Neural progenitor cell (in vitro differentiated cells): ENCODE measurements around the gene HEATR5B. TPM values are rescaled to one million over a fixed set of nuclear protein-coding genes. Genes with fewer than 3 reads are reported as not detected.
"Not testable (repeated sequence)": the region's sequence is repeated elsewhere in the genome, so short reads cannot be mapped to it uniquely, and the experiment has no call there.

ENCODE experiments used
- DNase-seq: peaks from one replicate; pipeline ENCODE4 v3.0.0-alpha.2; 2016; ENCODE audit warnings: low spot score
- H2AFZ ChIP-seq: fragments of 200-600 bp; sonication (generic); replicated peaks from 2 replicates; pipeline ENCODE4 v1.6.1; 2016; ENCODE audit warnings: antibody characterized with exemption
- H3F3A ChIP-seq: fragments of 200-600 bp; sonication (generic); 2 replicates; pipeline ENCODE4 v1.6.1; 2016; ENCODE audit warnings: antibody characterized with exemption, low read depth
- H3K27ac ChIP-seq: fragments of 200-600 bp; sonication (generic); 2 replicates; pipeline ENCODE4 v1.5.1; 2016; ENCODE audit warnings: mild to moderate bottlenecking
- H3K27me3 ChIP-seq: fragments of 200-600 bp; sonication (generic); 2 replicates; pipeline ENCODE4 v1.6.1; 2016; ENCODE audit warnings: mild to moderate bottlenecking, moderate library complexity
- H3K36me3 ChIP-seq: fragments of 200-600 bp; sonication (generic); 2 replicates; pipeline ENCODE4 v1.5.1; 2016
- H3K4me1 ChIP-seq: fragments of 200-600 bp; sonication (generic); 2 replicates; pipeline ENCODE4 v1.6.1; 2016; ENCODE audit warnings: mixed run types
- H3K4me2 ChIP-seq: fragments of 200-600 bp; sonication (generic); 2 replicates; pipeline ENCODE4 v1.6.1; 2016
- H3K4me3 ChIP-seq: fragments of 200-600 bp; sonication (generic); 2 replicates; pipeline ENCODE4 v1.5.1; 2016
- H3K79me2 ChIP-seq: fragments of 200-600 bp; sonication (generic); 2 replicates; pipeline ENCODE4 v1.6.1; 2016; ENCODE audit warnings: low read depth
- H3K9ac ChIP-seq: fragments of 200-600 bp; sonication (generic); 2 replicates; pipeline ENCODE4 v1.6.1; 2016
- H3K9me3 ChIP-seq: fragments of 200-600 bp; sonication (generic); 2 replicates; pipeline ENCODE4 v1.5.1; 2016; ENCODE audit warnings: low read depth
- H4K20me1 ChIP-seq: fragments of 200-600 bp; sonication (generic); 2 replicates; pipeline ENCODE4 v1.6.1; 2016; ENCODE audit warnings: low read depth
- H3K27ac Mint-ChIP-seq: 3 replicates; pipeline ENCODE4 v1.8.0; 2021; ENCODE audit warnings: mixed read lengths
- H3K27me3 Mint-ChIP-seq: 2 replicates; pipeline ENCODE4 v1.8.0; 2022; ENCODE audit warnings: low read depth, mild to moderate bottlenecking, inconsistent platforms, moderate library complexity, mixed read lengths; ENCODE audit not compliant: insufficient read depth
- H3K36me3 Mint-ChIP-seq: 3 replicates; pipeline ENCODE4 v1.8.0; 2021; ENCODE audit warnings: mixed read lengths
- H3K4me1 Mint-ChIP-seq: 3 replicates; pipeline ENCODE4 v1.8.0; 2021; ENCODE audit warnings: mixed read lengths
- H3K4me3 Mint-ChIP-seq: 3 replicates; pipeline ENCODE4 v1.8.0; 2021; ENCODE audit warnings: mild to moderate bottlenecking, moderate library complexity, mixed read lengths
- H3K9me3 Mint-ChIP-seq: 3 replicates; pipeline ENCODE4 v1.8.0; 2020; ENCODE audit warnings: mixed read lengths
- EZH2 ChIP-seq: fragments of 200-600 bp; sonication (generic); IDR thresholded peaks from 2 replicates; pipeline ENCODE4 v1.6.1; 2017; ENCODE audit warnings: antibody characterized with exemption, mild to moderate bottlenecking, moderate library complexity
- EZH2phosphoT487 ChIP-seq: fragments of 200-600 bp; sonication (generic); IDR thresholded peaks from 2 replicates; pipeline ENCODE4 v1.6.1; 2017; ENCODE audit warnings: antibody characterized with exemption
- total RNA-seq: library from RNA; depleted of rRNA; stranded (reverse); fragments of >200 nt; gene quantifications from 2 replicates; pipeline ENCODE4 v1.2.3, GENCODE V29; 2015; ENCODE audit warnings: low replicate concordance
- TF ChIP-seq, protein P1 (sequence below): fragments of 200-600 bp; sonication (generic); IDR thresholded peaks from 2 replicates; pipeline ENCODE4 v1.5.1; 2017; ENCODE audit warnings: antibody characterized with exemption, mild to moderate bottlenecking

The HEATR5B gene
- total RNA-seq, 1 donor from 2014 or later, result 23.7 TPM

DNA sequence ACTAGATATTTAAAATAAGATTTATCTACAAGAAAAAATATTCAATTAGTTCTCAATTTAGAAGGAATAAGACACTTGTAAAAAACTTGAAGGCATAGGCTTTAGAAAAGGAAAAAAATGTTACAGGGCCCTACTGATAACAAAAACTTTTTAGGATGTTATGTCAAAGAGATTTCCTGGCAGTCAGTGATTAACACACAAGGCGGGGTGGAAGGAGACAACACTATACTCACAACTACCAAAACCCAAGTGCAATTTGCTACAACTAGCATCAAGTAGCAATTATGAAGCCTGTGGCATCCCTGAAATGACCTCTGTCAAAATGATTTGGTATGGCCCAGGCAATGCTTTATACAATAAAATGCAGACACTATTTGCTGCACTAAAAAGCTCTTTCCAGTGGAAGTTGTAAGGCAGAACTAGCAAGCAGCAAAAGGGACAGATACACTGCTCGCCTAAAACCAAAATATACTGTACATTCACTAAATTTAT is 133.1 kb downstream of the HEATR5B start:
- no peaks in the 10 kb centered on the region for H3F3A ChIP-seq
- no peak overlapping the region for H3K27ac ChIP-seq
- H3K9me3 ChIP-seq, result no peaks in the 10 kb centered on the region
- Mint-ChIP-seq H3K27me3 (no peaks in the 10 kb centered on the region), H3K4me3 (no peak overlapping the region), H3K27ac (no peak overlapping the region), H3K9me3 (no peaks in the 10 kb centered on the region), H3K4me1 (peaks cover 16% of the 10 kb centered on the region), H3K36me3 (peaks cover 2% of the 10 kb centered on the region)
- no peaks in the 10 kb centered on the region for H3K27me3 ChIP-seq
- no peak overlapping the region for H3K4me2 ChIP-seq
- no peaks in the 10 kb centered on the region for H3K36me3 ChIP-seq
- H3K4me1 ChIP-seq, result no peaks in the 10 kb centered on the region
- no peak overlapping the region for H3K9ac ChIP-seq
- no peak overlapping the region for H3K4me3 ChIP-seq
- peaks cover 10% of the 10 kb centered on the region for H4K20me1 ChIP-seq
- H2AFZ ChIP-seq, result no peak overlapping the region
- TF ChIP-seq, protein P1, sequence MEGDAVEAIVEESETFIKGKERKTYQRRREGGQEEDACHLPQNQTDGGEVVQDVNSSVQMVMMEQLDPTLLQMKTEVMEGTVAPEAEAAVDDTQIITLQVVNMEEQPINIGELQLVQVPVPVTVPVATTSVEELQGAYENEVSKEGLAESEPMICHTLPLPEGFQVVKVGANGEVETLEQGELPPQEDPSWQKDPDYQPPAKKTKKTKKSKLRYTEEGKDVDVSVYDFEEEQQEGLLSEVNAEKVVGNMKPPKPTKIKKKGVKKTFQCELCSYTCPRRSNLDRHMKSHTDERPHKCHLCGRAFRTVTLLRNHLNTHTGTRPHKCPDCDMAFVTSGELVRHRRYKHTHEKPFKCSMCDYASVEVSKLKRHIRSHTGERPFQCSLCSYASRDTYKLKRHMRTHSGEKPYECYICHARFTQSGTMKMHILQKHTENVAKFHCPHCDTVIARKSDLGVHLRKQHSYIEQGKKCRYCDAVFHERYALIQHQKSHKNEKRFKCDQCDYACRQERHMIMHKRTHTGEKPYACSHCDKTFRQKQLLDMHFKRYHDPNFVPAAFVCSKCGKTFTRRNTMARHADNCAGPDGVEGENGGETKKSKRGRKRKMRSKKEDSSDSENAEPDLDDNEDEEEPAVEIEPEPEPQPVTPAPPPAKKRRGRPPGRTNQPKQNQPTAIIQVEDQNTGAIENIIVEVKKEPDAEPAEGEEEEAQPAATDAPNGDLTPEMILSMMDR, result no peak
- no peak for TF ChIP-seq EZH2
- DNase-seq, result no peak
- peaks cover 53% of the 10 kb centered on the region for H3K79me2 ChIP-seq

DNA sequence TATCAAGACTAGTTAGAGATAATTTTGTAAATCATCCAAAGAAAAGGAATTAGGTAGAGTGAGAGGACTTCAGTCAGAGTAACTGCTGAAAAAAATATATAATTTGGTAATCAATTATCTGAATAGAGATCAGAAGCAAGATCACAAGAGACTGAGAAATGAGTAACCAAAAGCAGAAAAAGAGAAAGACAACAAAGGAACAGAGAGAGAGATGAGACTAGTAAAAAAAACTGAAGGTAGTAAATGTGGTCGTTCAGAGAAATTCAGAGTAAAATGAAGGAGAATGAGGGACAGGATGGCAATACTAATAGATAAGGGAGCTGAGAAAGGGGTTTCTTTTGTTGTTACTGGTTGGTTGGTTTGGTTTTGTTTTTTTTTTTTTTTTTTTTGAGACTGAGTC is 134.3 kb downstream of the HEATR5B start:
- Histone ChIP-seq H3K4me2 (no peak overlapping the region), H3F3A (no peaks in the 10 kb centered on the region), H2AFZ (no peak overlapping the region), H3K4me1 (no peaks in the 10 kb centered on the region), H3K4me3 (no peak overlapping the region), H3K9ac (no peak overlapping the region), H3K9me3 (no peaks in the 10 kb centered on the region), H3K36me3 (no peaks in the 10 kb centered on the region), H3K79me2 (peaks cover 45% of the 10 kb centered on the region), H3K27me3 (no peaks in the 10 kb centered on the region), H4K20me1 (peaks cover 10% of the 10 kb centered on the region), H3K27ac (no peak overlapping the region)
- H3K36me3 Mint-ChIP-seq, result peaks cover under 1% of the 10 kb centered on the region
- no peak overlapping the region for H3K4me3 Mint-ChIP-seq
- H3K9me3 Mint-ChIP-seq, result no peaks in the 10 kb centered on the region
- H3K27me3 Mint-ChIP-seq, result no peaks in the 10 kb centered on the region
- TF ChIP-seq EZH2, result no peak
- TF ChIP-seq EZH2phosphoT487, result no peak
- TF ChIP-seq, protein P1, result no peak
- no peak for DNase-seq
- H3K27ac Mint-ChIP-seq, result no peak overlapping the region
- peaks cover 16% of the 10 kb centered on the region for H3K4me1 Mint-ChIP-seq

DNA sequence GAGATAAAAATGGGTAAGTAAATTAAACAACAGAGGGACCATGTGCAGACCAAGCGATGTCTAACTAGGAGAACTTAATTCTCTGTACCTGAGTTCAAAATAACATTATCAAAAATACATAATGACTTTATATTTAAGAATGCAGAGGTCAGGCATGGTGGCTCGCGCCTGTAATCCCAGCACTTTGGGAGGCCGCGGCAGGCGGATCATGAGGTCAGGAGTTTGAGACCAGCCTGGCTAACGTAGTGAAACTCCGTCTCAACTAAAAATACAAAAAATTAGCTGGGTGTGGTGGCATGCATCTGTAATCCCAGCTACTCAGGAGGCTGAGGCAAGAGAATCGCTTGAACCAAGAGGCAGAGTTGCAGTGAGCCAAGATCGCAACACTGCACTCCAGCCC is 138.9 kb downstream of the HEATR5B start:
- not testable (repeated sequence) for H3K9me3 ChIP-seq, H3K4me1 Mint-ChIP-seq, H3F3A ChIP-seq, H3K4me3 ChIP-seq, H4K20me1 ChIP-seq, H3K4me2 ChIP-seq, H3K9me3 Mint-ChIP-seq, H3K36me3 Mint-ChIP-seq, H3K27ac Mint-ChIP-seq, H3K27ac ChIP-seq, H3K9ac ChIP-seq, H3K27me3 Mint-ChIP-seq, H3K36me3 ChIP-seq, H3K4me3 Mint-ChIP-seq, H2AFZ ChIP-seq, DNase-seq, H3K4me1 ChIP-seq, H3K27me3 ChIP-seq
- H3K79me2 ChIP-seq, result peaks cover 36% of the 10 kb centered on the region

DNA sequence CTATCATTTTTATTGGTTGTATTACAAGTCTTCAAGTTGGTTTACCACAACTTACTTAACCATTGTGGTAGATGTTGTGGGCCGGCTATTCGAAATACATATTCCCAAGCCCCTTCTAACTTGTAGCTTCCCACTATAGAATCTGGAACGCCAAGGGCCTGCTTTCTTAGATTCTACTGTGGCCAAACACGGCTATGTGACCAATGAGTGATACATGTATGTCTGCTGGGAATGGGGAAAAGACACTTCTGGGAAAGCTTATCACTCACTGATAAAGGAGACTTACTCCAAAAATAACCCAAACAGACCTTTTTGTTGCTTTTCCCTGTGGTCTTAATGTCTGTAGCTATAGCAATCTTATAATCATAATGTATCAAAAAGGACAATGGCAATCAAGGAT is 142.3 kb downstream of the HEATR5B start:
- no peak for TF ChIP-seq EZH2phosphoT487
- TF ChIP-seq, protein P1, result no peak
- TF ChIP-seq EZH2, result no peak
- no peak overlapping the region for H3K4me2 ChIP-seq
- no peaks in the 10 kb centered on the region for H3F3A ChIP-seq
- no peaks in the 10 kb centered on the region for H4K20me1 ChIP-seq
- no peaks in the 10 kb centered on the region for H3K9me3 Mint-ChIP-seq
- H3K79me2 ChIP-seq, result peaks cover 18% of the 10 kb centered on the region
- H3K27me3 Mint-ChIP-seq, result no peaks in the 10 kb centered on the region
- no peaks in the 10 kb centered on the region for H3K4me1 ChIP-seq
- no peaks in the 10 kb centered on the region for H3K36me3 Mint-ChIP-seq
- H3K4me1 Mint-ChIP-seq, result no peaks in the 10 kb centered on the region
- H3K9ac ChIP-seq, result no peak overlapping the region
- H2AFZ ChIP-seq, result no peak overlapping the region
- H3K27me3 ChIP-seq, result no peaks in the 10 kb centered on the region
- no peak overlapping the region for H3K27ac Mint-ChIP-seq
- H3K9me3 ChIP-seq, result no peaks in the 10 kb centered on the region
- no peak overlapping the region for H3K4me3 Mint-ChIP-seq
- no peak for DNase-seq
- H3K27ac ChIP-seq, result no peak overlapping the region
- no peaks in the 10 kb centered on the region for H3K36me3 ChIP-seq
- no peak overlapping the region for H3K4me3 ChIP-seq

DNA sequence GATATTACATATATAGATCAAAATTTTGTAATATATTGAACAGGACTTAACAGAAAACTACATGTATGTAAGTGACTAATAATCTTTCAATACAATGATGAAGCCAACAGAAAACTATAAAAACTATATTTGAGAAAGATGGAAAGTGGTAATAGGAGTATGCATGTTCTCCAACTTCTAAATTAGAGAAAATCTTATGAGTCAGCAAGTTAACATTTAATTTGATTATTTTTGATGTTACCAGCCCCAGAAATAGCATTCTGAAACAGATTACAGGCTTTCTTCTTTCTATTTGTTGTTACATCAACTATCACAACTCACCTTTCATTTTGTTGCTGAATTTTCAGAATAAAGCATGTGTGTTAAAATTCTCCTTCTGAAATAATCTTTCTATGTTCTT is 147.6 kb downstream of the HEATR5B start:
- not testable (repeated sequence) for H3K4me3 Mint-ChIP-seq, DNase-seq, H4K20me1 ChIP-seq, H3K36me3 ChIP-seq, H3K4me1 ChIP-seq, H3K27ac Mint-ChIP-seq, H3K4me3 ChIP-seq, H3K4me1 Mint-ChIP-seq, H3K27ac ChIP-seq, H3K27me3 Mint-ChIP-seq, H3K4me2 ChIP-seq, H3K79me2 ChIP-seq, H3K27me3 ChIP-seq, H3K9ac ChIP-seq, H3K9me3 ChIP-seq, H3K36me3 Mint-ChIP-seq, H3F3A ChIP-seq, H3K9me3 Mint-ChIP-seq, H2AFZ ChIP-seq

DNA sequence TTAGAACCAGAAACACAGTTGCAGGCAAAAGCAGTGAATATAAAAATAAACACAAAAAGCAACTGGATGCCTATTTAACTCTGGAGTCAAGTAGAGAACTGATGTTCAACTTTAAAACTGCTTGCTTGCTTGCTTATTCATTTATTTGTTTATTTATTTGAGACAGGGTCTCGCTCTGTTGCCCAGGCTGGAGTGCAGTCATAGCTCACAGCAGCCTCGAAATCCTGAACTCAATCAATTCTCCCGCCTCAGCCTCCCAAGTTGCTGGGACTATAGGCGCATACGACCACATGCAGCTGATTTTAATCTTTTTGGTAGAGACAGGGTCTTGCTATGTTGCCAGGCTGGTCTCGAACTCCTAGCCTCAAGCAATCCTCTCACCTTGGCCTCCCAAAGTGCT is 152.5 kb downstream of the HEATR5B start:
- peaks cover 13% of the 10 kb centered on the region for H3K79me2 ChIP-seq
- H3K36me3 Mint-ChIP-seq, H3K4me3 Mint-ChIP-seq, H3K36me3 ChIP-seq, H3F3A ChIP-seq, H3K27me3 ChIP-seq, H3K4me3 ChIP-seq, H4K20me1 ChIP-seq, H3K27ac ChIP-seq, H3K9ac ChIP-seq, H2AFZ ChIP-seq, H3K9me3 Mint-ChIP-seq, H3K4me2 ChIP-seq, H3K27ac Mint-ChIP-seq, DNase-seq, H3K9me3 ChIP-seq, H3K4me1 ChIP-seq, H3K4me1 Mint-ChIP-seq, H3K27me3 Mint-ChIP-seq: not testable (repeated sequence)
